Ovary (tissue), 9 donors: ENCODE data around the gene ARHGEF10L. TPM values are rescaled to one million over a fixed set of nuclear protein-coding genes. Genes with fewer than 3 reads are reported as not detected.

Experiments
- DNase-seq, 5 donors: peaks; one replicate each; pipeline ENCODE4 v3.0.0-alpha.2; 2019 to 2020
- H3K27ac ChIP-seq, 2 donors: fragments of 200-600 bp; one replicate each; pipeline versions ENCODE4 v1.5.1 to v1.8.0; 2019 to 2022
- H3K27me3 ChIP-seq: fragments of 200-600 bp; one replicate; pipeline ENCODE4 v1.8.0; 2022
- H3K36me3 ChIP-seq: fragments of 200-600 bp; sonication (generic); one replicate; pipeline ENCODE4 v1.5.1; 2019
- H3K4me1 ChIP-seq: one replicate; pipeline ENCODE4 v1.8.1; 2013; ENCODE audit warnings: mild to moderate bottlenecking, moderate library complexity; ENCODE audit not compliant: insufficient read depth
- H3K4me3 ChIP-seq: fragments of 200-600 bp; sonication (generic); one replicate; pipeline ENCODE4 v1.5.1; 2017
- H3K9me3 ChIP-seq, 2 donors: fragments of 200-600 bp in 1 of 2; sonication (generic) in 1 of 2; one replicate each; pipeline versions ENCODE4 v1.5.1 to v1.8.1; 2013 to 2019; ENCODE audit warnings: mild to moderate bottlenecking in 1 of 2, moderate library complexity in 1 of 2
- EP300 ChIP-seq: sonication (generic); formaldehyde crosslinking; IDR thresholded peaks from one replicate; pipeline ENCODE4 v1.6.1; 2017; ENCODE audit warnings: antibody characterized with exemption
- POLR2A ChIP-seq: fragments of 450-650 bp; IDR thresholded peaks from one replicate; pipeline ENCODE4 v1.6.1; 2017; ENCODE audit warnings: antibody characterized with exemption, mild to moderate bottlenecking, moderate library complexity
- WGBS, 3 donors: extraction: QIAGEN DNeasy Blood & Tissue Kit in 1 of 3; methylation state at CpG; one replicate each; pipeline versions ENCODE4 v1.1.5 to v1.1.7; 2013 to 2017; 5-methylcytosine and 5-hydroxymethylcytosine counted together
- intact Hi-C, 4 donors: fragments of 100-400 bp; cut with DNase I; formaldehyde crosslinking; loops; one replicate each; pipeline versions ENCODE4 v1.11.0 to v1.15.1; 2022 to 2023
- polyA plus RNA-seq, 2 donors: library from polyadenylated mRNA; stranded (reverse); fragments of 200-250 nt in 1 of 2; fragments of 350-450 nt in 1 of 2; fragmentation: Illumina TruSeq in 1 of 2; extraction: RNeasy Lipid Tissue Mini Kit (QIAGEN cat#74804) in 1 of 2; gene quantifications; one replicate each; pipeline ENCODE4 v1.2.3, GENCODE V29; 2013 to 2014
- total RNA-seq, 7 donors: library from RNA; depleted of rRNA in 2 of 7; stranded (reverse); fragments of >200 nt in 2 of 7; fragmentation: NEBNext Ultra II Directional in 3 of 7; extraction: Animal tissue kit (Norgen Biotek cat#: 25700) in 3 of 7; gene quantifications; one replicate each; pipeline versions ENCODE4 v1.1.0 to v1.2.4, GENCODE V29; 2016 to 2023
- TF ChIP-seq, protein P1 (sequence below), 3 donors: fragments of 450-650 bp in 2 of 3; fragments of 200-600 bp in 1 of 3; IDR thresholded peaks; one replicate each; pipeline versions ENCODE4 v1.5.1 to v1.8.0; 2016 to 2022; ENCODE audit warnings: antibody characterized with exemption in 3 of 3, mild to moderate bottlenecking in 1 of 3
- donor health status: DM: no; HTN: no; CAD: no; lungs with moderate emphysema.
- donor health status: DM: no; HTN: no; CAD: no.
- donor health status: Bipolar disorder and iron deficiency.
- donor health status: DM: yes; HTN: yes; CAD: no.
- donor health status: DM: no; HTN: no; CAD: no.
- donor health status: DM: yes; HTN: yes; CAD: no.

The ARHGEF10L gene
- total and polyA plus RNA-seq, 9 donors: 3.6 to 23.0 (median 18.3) TPM

DNA sequence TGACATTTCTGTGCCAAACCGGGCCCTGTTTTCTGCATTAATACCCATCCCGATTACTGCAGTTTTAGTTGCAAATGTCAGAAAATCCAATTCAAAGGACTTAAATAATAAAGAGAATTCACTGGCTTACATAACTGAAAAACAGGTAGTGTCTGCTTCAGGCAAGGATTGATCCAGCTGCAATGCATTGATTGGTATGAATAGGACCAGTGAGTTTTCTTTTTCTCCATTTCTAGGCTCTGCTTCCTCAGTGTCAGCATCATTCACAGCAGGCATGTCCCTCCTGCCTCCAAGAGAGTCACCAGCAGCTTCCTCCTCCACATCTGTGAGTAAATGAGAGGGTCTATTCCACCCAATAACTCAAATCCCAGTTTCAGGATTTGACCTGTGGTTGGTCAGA lies 181.9 kb downstream of the ARHGEF10L start:
- Histone ChIP-seq H3K27ac (no peak overlapping the region), H3K4me1 (no peaks in the 10 kb centered on the region), H3K9me3 (no peaks in the 10 kb centered on the region), H3K27me3 (no peaks in the 10 kb centered on the region), H3K36me3 (no peaks in the 10 kb centered on the region), H3K4me3 (no peak overlapping the region)
- no peak for DNase-seq
- 95 to 96% (median 95%) methylated on average over 2 of the region's 2 CpGs for WGBS, 3 donors
- intact Hi-C loops: no loop called here
- TF ChIP-seq EP300: no peak
- TF ChIP-seq POLR2A: no peak
- TF ChIP-seq, protein P1, sequence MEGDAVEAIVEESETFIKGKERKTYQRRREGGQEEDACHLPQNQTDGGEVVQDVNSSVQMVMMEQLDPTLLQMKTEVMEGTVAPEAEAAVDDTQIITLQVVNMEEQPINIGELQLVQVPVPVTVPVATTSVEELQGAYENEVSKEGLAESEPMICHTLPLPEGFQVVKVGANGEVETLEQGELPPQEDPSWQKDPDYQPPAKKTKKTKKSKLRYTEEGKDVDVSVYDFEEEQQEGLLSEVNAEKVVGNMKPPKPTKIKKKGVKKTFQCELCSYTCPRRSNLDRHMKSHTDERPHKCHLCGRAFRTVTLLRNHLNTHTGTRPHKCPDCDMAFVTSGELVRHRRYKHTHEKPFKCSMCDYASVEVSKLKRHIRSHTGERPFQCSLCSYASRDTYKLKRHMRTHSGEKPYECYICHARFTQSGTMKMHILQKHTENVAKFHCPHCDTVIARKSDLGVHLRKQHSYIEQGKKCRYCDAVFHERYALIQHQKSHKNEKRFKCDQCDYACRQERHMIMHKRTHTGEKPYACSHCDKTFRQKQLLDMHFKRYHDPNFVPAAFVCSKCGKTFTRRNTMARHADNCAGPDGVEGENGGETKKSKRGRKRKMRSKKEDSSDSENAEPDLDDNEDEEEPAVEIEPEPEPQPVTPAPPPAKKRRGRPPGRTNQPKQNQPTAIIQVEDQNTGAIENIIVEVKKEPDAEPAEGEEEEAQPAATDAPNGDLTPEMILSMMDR (IDR thresholded peaks at IDR 0.05): no peak

GRCh38 chr1:17723684-17724083 lies 184.2 kb downstream of the ARHGEF10L start:
- Histone ChIP-seq H3K4me3 (no peak overlapping the region), H3K36me3 (no peaks in the 10 kb centered on the region), H3K9me3 (no peaks in the 10 kb centered on the region), H3K4me1 (no peaks in the 10 kb centered on the region), H3K27me3 (no peaks in the 10 kb centered on the region), H3K27ac (no peak overlapping the region)
- TF ChIP-seq EP300 (no peak), POLR2A (no peak)
- TF ChIP-seq, protein P1 (IDR thresholded peaks at IDR 0.05): no peak
- no peak for DNase-seq
- intact Hi-C loops: no loop called here
- WGBS, 3 donors: 22 to 30% (median 28%) methylated on average over 6 of the region's 6 CpGs

DNA sequence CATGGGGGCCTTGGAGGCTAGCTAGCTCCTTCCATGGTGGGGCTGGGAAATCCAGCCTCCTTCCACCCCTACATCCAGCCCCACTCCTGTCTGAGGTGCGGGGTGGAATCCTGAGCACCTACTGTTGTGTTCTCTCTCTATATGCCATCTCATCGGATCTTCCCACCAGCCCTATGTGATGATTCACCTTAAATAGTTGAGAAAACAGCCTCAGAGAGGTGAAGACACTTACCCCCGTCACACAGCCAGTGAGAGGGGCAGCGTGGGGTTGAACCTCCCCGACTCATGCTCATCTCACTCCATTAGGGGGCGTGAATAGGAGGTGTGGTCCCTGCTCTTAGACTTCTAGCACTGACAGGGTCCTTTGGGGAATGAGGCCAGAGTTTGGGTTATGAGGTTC lies 184.7 kb downstream of the ARHGEF10L start:
- DNase-seq: no peak

DNA sequence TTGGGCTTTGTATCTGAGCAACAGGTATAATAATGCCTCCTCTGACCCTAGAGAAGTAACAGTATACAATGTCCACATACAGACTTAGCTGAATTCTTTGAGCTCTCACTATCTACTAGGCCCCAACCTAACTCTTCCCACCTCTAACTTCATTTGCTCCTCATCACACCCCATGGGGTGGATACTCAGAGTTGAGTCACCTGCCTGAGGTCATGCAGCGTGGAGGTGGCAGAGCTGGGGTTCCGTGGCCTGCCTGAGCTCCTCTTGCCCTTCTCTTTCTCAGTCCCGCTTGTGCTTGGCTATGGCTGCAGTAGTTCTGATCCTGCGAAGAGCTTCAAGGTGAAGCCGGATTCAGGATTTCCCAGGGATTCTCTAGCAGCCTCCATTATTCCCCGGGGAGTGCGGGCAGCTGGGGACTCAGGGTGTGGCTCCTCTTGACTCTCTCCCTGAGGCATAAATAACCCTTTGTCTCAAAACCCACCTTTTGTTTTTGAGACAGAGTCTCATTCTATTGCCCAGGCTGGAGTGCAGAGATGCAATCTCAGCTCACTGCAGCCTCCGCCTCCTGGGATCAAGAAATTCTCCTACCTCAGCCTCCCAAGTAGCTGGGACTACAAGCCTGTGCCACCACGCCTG lies 185.7 kb downstream of the ARHGEF10L start:
- 87 to 89% (median 89%) methylated on average over 9 of the region's 9 CpGs for WGBS, 3 donors
- Histone ChIP-seq H3K27me3 (no peaks in the 10 kb centered on the region), H3K9me3 (no peaks in the 10 kb centered on the region), H3K4me3 (no peak overlapping the region), H3K4me1 (no peaks in the 10 kb centered on the region), H3K36me3 (no peaks in the 10 kb centered on the region), H3K27ac (no peak overlapping the region)
- intact Hi-C loops: no loop called here
- DNase-seq: no peak
- TF ChIP-seq POLR2A (no peak), EP300 (no peak)
- TF ChIP-seq, protein P1 (IDR thresholded peaks at IDR 0.05): no peak

More for the DNA sequence above, 184.7 kb downstream of the ARHGEF10L start:
- TF ChIP-seq, protein P1 (IDR thresholded peaks at IDR 0.05): no peak
- TF ChIP-seq POLR2A (no peak), EP300 (no peak)
- Histone ChIP-seq H3K9me3 (no peaks in the 10 kb centered on the region), H3K27me3 (no peaks in the 10 kb centered on the region), H3K27ac (no peak overlapping the region), H3K36me3 (no peaks in the 10 kb centered on the region), H3K4me3 (no peak overlapping the region), H3K4me1 (no peaks in the 10 kb centered on the region)
- intact Hi-C loops: no loop called here
- WGBS, 3 donors: 82 to 88% (median 86%) methylated on average over 6 of the region's 6 CpGs
